ENCODE data around the gene BICRAL. TPM values are rescaled to one million over a fixed set of nuclear protein-coding genes. Genes with fewer than 3 reads are reported as not detected.

BICRAL gene
- total and polyA plus RNA-seq, 9 of the 15 experiments (the other 6 are each of a cell fraction or from before 2014, with no cell fraction given), result 1.2 to 11.9 (median 5.6) TPM

DNA sequence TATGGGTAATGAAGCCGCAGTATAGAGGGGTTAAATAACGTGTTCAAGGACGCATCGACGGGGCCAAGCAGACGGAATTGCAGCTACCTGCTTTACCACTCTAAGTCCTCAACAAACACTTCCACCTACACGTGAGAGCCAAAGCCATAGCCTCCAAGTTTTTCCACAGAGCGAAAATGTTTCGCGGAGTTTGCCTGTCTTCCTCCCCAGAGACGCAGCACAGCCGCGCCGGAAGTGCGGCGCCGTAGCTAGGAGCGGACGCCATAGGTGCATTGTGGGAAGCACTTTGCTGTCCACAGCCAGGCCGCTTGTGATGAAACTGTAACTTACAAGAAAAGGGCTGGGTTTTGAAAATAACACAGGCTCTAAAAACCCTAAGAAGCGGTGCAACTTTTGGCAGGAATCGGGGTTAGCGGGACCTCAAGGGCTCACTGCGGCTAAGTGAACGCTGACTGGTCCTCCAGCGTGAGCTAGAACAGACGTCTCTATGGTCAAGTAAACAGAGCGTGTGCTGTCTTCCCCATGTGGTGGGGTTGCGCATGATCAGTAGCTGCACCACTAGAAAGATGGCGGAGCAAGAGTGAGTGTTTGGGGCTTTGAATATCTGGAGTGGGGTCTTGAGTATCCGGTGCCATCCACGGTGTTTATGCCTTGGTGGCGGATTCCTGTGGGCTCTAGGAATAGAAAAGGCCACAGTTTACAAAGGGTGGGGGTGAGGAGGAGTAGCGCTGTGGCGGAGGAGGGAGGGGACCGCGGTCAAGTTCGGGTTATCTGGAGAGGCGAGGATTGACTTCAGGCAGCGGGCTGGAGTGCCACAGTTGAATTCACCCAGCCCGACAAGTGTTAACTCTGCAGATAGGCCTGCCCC lies 97.8 kb downstream of the BICRAL start, which contains the start of gene RPL7L1 (continued):
- no peak for TF ChIP-seq PTTG1 (tag; IDR thresholded peaks at IDR 0.05; ENCODE audit: low read depth)
- TF ChIP-seq HDAC8 (tag; IDR thresholded peaks at IDR 0.05), result no peak
- TF ChIP-seq, protein P1, sequence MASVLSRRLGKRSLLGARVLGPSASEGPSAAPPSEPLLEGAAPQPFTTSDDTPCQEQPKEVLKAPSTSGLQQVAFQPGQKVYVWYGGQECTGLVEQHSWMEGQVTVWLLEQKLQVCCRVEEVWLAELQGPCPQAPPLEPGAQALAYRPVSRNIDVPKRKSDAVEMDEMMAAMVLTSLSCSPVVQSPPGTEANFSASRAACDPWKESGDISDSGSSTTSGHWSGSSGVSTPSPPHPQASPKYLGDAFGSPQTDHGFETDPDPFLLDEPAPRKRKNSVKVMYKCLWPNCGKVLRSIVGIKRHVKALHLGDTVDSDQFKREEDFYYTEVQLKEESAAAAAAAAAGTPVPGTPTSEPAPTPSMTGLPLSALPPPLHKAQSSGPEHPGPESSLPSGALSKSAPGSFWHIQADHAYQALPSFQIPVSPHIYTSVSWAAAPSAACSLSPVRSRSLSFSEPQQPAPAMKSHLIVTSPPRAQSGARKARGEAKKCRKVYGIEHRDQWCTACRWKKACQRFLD (CRISPR knock-in tag; IDR thresholded peaks at IDR 0.05), result peak; percentile 36; the same call in 1 of the 2 replicates
- no peak; the same call in 1 of the 2 replicates for TF ChIP-seq HOXB6 (CRISPR knock-in tag; IDR thresholded peaks at IDR 0.05; ENCODE audit: borderline replicate concordance)
- no peak for TF ChIP-seq RREB1 (CRISPR knock-in tag; IDR thresholded peaks at IDR 0.05)
- peak; percentile 33; the same call in 1 of the 2 replicates for TF ChIP-seq ESRRA (IDR thresholded peaks at IDR 0.05; ENCODE audit: borderline replicate concordance, low read depth)
- peak; percentile 17; the same call in 1 of the 2 replicates for TF ChIP-seq STAT5A (IDR thresholded peaks at IDR 0.05; ENCODE audit: borderline replicate concordance, low read length)
- TF ChIP-seq PRPF4 (IDR thresholded peaks at IDR 0.05; ENCODE audit: insufficient read depth, low read depth, low read length, poor library complexity, severe bottlenecking), result no peak
- peak; percentile 34; the same call in 1 of the 2 replicates for TF ChIP-seq ZKSCAN8 (CRISPR knock-in tag; IDR thresholded peaks at IDR 0.05)
- no peak for TF ChIP-seq SRSF9 (IDR thresholded peaks at IDR 0.05; ENCODE audit: borderline replicate concordance, low read depth, low read length)
- no peak for TF ChIP-seq JUNB (CRISPR knock-in tag; conservative IDR thresholded peaks at IDR 0.05)
- no peak for TF ChIP-seq SAFB (IDR thresholded peaks at IDR 0.05; ENCODE audit: borderline replicate concordance, low read depth, low read length)
- TF ChIP-seq FOS (IDR thresholded peaks at IDR 0.05; ENCODE audit: extremely low read depth, insufficient read length), result no peak
- TF ChIP-seq, protein P2, sequence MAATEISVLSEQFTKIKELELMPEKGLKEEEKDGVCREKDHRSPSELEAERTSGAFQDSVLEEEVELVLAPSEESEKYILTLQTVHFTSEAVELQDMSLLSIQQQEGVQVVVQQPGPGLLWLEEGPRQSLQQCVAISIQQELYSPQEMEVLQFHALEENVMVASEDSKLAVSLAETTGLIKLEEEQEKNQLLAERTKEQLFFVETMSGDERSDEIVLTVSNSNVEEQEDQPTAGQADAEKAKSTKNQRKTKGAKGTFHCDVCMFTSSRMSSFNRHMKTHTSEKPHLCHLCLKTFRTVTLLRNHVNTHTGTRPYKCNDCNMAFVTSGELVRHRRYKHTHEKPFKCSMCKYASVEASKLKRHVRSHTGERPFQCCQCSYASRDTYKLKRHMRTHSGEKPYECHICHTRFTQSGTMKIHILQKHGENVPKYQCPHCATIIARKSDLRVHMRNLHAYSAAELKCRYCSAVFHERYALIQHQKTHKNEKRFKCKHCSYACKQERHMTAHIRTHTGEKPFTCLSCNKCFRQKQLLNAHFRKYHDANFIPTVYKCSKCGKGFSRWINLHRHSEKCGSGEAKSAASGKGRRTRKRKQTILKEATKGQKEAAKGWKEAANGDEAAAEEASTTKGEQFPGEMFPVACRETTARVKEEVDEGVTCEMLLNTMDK (IDR thresholded peaks at IDR 0.05; ENCODE audit: borderline replicate concordance, insufficient read depth, low read depth, low read length, poor library complexity, severe bottlenecking), result peak; percentile 91

Measured in K562 (cell line).